ENCODE measurements around the gene CALML3.

The CALML3 gene

GRCh38 chr10:5546891-5547680, 22.3 kb downstream of the CALML3 start:
- H3K9ac ChIP-seq (ENCODE audit: low read depth, low read length): no peak overlapping the region
- H3K9me3 ChIP-seq (ENCODE audit: control insufficient read depth, insufficient read depth, low read length): peaks cover 7% of the 10 kb centered on the region
- H3K36me3 ChIP-seq (ENCODE audit: control insufficient read depth, insufficient read depth, low read length): no peaks in the 10 kb centered on the region
- no peak overlapping the region for H3K4me3 ChIP-seq (ENCODE audit: low read depth, low read length)
- H3K27ac ChIP-seq (ENCODE audit: low read depth, low read length): no peak overlapping the region
- no peaks in the 10 kb centered on the region for H3K27me3 ChIP-seq (ENCODE audit: control insufficient read depth, insufficient read depth, low read length)
- H3K4me1 ChIP-seq (ENCODE audit: control insufficient read depth, insufficient read depth, low read length): no peaks in the 10 kb centered on the region

- Histone ChIP-seq H3K9ac (ENCODE audit: low read depth, low read length) (no peak overlapping the region), H3K27me3 (ENCODE audit: control insufficient read depth, insufficient read depth, low read length) (no peaks in the 10 kb centered on the region), H3K9me3 (ENCODE audit: control insufficient read depth, insufficient read depth, low read length) (peaks cover 4% of the 10 kb centered on the region; the same call in 1 of the 2 replicates), H3K36me3 (ENCODE audit: control insufficient read depth, insufficient read depth, low read length) (no peaks in the 10 kb centered on the region), H3K4me3 (ENCODE audit: low read depth, low read length) (no peak overlapping the region), H3K4me1 (ENCODE audit: control insufficient read depth, insufficient read depth, low read length) (no peaks in the 10 kb centered on the region), H3K27ac (ENCODE audit: low read depth, low read length) (no peak overlapping the region)
Measured at GRCh38 chr10:5547681-5547930, 22.8 kb downstream of the CALML3 start.

DNA sequence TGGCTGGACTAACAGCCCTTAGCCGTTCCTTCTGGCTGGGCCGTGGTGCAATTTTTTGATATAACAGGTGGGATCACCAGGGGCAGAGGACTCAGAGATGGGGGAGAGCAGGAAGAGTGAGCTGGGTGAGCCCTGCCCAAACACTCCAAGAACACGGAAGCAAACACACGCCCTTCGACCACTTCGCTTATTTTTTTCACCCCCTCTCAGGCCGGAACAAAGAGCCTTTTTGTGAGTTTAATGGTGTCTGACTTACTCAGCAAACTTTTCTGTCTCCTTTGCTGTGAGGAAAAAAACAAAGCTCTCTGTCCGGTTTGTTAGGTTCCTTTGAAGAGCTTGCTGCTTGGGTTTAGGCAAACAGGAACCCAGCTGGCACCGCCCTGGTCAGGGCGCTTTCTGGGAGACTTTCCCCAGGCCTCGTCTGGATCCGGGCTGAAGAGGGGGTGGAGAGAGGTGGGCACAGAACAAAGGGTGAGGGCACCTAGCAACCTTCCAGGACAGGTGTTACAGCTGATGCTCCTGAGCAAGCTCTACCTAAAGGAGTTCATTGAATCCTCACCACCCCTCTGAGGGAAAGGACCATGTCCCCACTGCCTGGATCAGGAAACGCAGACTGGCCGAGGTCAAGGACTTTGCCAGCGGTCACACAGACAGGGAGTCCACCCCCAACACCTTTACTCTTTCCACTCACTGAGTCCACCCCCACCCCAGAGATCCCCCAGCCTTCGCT, 23.3 kb downstream of the CALML3 start:
- Histone ChIP-seq H3K9ac (ENCODE audit: low read depth, low read length) (no peak overlapping the region), H3K4me3 (ENCODE audit: low read depth, low read length) (no peak overlapping the region), H3K27me3 (ENCODE audit: control insufficient read depth, insufficient read depth, low read length) (no peaks in the 10 kb centered on the region), H3K4me1 (ENCODE audit: control insufficient read depth, insufficient read depth, low read length) (no peaks in the 10 kb centered on the region), H3K9me3 (ENCODE audit: control insufficient read depth, insufficient read depth, low read length) (peaks cover 4% of the 10 kb centered on the region; the same call in 1 of the 2 replicates), H3K27ac (ENCODE audit: low read depth, low read length) (no peak overlapping the region), H3K36me3 (ENCODE audit: control insufficient read depth, insufficient read depth, low read length) (no peaks in the 10 kb centered on the region)

GRCh38 chr10:5549462-5550249, 24.9 kb downstream of the CALML3 start:
- H3K27ac ChIP-seq (ENCODE audit: low read depth, low read length): no peak overlapping the region
- H3K36me3 ChIP-seq (ENCODE audit: control insufficient read depth, insufficient read depth, low read length): no peaks in the 10 kb centered on the region
- H3K4me3 ChIP-seq (ENCODE audit: low read depth, low read length): no peak overlapping the region
- no peak overlapping the region for H3K9ac ChIP-seq (ENCODE audit: low read depth, low read length)
- no peaks in the 10 kb centered on the region for H3K4me1 ChIP-seq (ENCODE audit: control insufficient read depth, insufficient read depth, low read length)
- no peaks in the 10 kb centered on the region for H3K9me3 ChIP-seq (ENCODE audit: control insufficient read depth, insufficient read depth, low read length)
- H3K27me3 ChIP-seq (ENCODE audit: control insufficient read depth, insufficient read depth, low read length): no peaks in the 10 kb centered on the region

DNA sequence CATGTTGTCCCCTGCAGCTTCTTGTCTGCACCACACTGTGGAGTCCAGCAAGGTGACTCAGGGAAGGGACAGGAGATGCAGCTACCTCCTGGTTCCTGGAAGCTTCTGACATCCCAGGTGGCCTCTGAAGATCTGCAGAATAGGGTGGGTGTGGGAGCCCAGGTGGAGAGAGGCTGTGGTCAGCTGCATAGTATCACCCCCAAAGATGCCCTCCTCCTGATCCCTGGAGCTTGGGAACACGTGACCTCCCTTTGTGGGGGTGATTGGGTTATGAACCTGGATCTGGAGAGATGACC, 25.4 kb downstream of the CALML3 start:
- no peaks in the 10 kb centered on the region for H3K36me3 ChIP-seq (ENCODE audit: control insufficient read depth, insufficient read depth, low read length)
- H3K27me3 ChIP-seq (ENCODE audit: control insufficient read depth, insufficient read depth, low read length): no peaks in the 10 kb centered on the region
- no peak overlapping the region for H3K4me3 ChIP-seq (ENCODE audit: low read depth, low read length)
- H3K9me3 ChIP-seq (ENCODE audit: control insufficient read depth, insufficient read depth, low read length): no peaks in the 10 kb centered on the region
- H3K4me1 ChIP-seq (ENCODE audit: control insufficient read depth, insufficient read depth, low read length): no peaks in the 10 kb centered on the region
- no peak overlapping the region for H3K27ac ChIP-seq (ENCODE audit: low read depth, low read length)
- H3K9ac ChIP-seq (ENCODE audit: low read depth, low read length): no peak overlapping the region

DNA sequence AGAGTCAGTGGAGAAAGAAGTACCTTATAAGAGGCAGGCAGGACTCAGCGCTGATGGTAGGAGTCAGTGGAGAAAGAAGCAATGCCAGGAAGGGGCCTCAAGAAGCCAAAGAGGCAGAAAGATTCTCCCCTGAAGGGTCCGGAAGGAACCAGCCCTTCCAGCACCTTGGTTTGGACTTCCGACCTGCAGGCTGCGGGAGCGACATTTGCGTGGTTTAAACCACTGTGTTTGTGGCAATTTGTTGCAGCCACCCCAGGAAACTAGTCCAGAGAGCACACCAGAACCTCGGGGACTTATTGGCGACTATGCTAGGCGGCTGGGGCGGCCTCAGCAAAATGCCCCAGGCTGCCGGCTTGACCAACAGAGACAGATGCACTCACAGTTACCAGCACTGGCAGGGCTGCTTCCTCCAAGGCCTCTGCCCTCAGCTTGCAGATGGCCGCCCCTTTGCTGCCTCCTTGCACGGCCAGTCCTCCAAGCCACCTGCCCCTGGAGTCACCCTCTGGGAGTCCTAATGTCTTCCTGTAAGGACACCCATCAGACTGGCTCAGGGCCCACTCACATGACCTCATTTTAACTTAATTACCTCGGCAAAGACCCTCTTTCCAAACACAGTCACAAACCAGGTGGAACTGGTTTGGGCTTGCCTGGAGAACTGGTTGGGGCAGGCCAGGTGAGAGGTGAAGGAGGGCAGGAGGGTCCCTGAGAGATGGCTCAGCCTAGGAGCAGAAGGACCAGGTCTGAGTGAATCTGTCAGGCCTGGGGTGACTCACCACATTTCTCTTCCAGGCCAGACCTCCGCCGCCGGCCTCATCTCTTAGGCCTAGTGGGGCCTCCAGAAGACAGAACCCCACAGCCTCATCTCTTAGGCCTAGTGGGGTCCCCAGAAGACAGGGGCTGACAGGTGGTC, 26.1 kb downstream of the CALML3 start:
- Histone ChIP-seq H3K4me3 (ENCODE audit: low read depth, low read length) (no peak overlapping the region), H3K36me3 (ENCODE audit: control insufficient read depth, insufficient read depth, low read length) (no peaks in the 10 kb centered on the region), H3K4me1 (ENCODE audit: control insufficient read depth, insufficient read depth, low read length) (no peaks in the 10 kb centered on the region), H3K9ac (ENCODE audit: low read depth, low read length) (no peak overlapping the region), H3K9me3 (ENCODE audit: control insufficient read depth, insufficient read depth, low read length) (no peaks in the 10 kb centered on the region), H3K27me3 (ENCODE audit: control insufficient read depth, insufficient read depth, low read length) (no peaks in the 10 kb centered on the region), H3K27ac (ENCODE audit: low read depth, low read length) (no peak overlapping the region)

DNA sequence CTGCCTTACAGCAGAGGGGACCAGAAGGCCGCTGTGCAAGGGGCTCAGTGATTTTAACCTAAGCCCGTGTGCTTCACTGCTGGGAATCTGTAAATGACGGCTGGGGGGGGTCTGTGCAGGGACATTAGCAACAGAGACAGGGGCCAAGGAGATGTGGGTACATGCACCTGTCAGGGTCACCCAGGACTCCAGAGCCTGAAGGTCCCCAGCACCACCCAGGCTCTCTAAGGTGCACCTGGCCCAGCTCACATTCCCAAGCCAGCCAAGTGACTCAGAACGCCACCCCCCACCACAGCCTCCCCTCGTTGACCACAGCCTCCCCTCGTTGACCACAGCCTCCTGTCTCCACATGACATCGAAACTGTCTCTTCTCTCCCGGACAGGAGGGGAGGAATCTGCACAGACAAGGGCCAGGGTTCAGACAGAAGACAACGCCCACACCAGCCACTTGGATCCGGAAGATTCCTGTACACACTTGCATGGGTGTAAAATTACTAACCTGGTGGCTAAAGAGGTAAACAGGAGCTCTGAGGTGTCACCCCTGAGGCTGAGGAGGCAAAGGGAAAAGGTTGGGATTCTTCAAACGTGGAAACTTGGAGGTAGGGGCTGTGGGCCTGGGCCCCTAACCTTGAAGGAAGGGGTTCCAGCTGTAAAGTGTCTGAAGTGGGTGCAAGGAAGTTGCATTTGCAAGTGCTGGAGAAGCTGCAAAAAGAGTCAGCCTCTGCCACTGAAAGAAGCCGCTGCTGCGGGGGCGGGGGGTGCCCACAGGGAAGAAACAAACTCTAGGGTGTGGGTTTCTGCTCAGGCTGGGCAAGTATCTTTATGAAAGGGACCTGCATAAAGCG, 27.0 kb downstream of the CALML3 start:
- Histone ChIP-seq H3K27ac (ENCODE audit: low read depth, low read length) (no peak overlapping the region), H3K9me3 (ENCODE audit: control insufficient read depth, insufficient read depth, low read length) (no peaks in the 10 kb centered on the region), H3K4me1 (ENCODE audit: control insufficient read depth, insufficient read depth, low read length) (no peaks in the 10 kb centered on the region)

GRCh38 chr10:5552376-5553321, 27.9 kb downstream of the CALML3 start:
- Histone ChIP-seq H3K9me3 (ENCODE audit: control insufficient read depth, insufficient read depth, low read length) (no peaks in the 10 kb centered on the region), H3K9ac (ENCODE audit: low read depth, low read length) (no peak overlapping the region), H3K4me1 (ENCODE audit: control insufficient read depth, insufficient read depth, low read length) (no peaks in the 10 kb centered on the region), H3K27me3 (ENCODE audit: control insufficient read depth, insufficient read depth, low read length) (no peaks in the 10 kb centered on the region), H3K27ac (ENCODE audit: low read depth, low read length) (no peak overlapping the region), H3K36me3 (ENCODE audit: control insufficient read depth, insufficient read depth, low read length) (no peaks in the 10 kb centered on the region), H3K4me3 (ENCODE audit: low read depth, low read length) (no peak overlapping the region)

More for the DNA sequence above, 27.0 kb downstream of the CALML3 start:
- Histone ChIP-seq H3K4me3 (ENCODE audit: low read depth, low read length) (no peak overlapping the region), H3K9ac (ENCODE audit: low read depth, low read length) (no peak overlapping the region), H3K27me3 (ENCODE audit: control insufficient read depth, insufficient read depth, low read length) (no peaks in the 10 kb centered on the region), H3K36me3 (ENCODE audit: control insufficient read depth, insufficient read depth, low read length) (no peaks in the 10 kb centered on the region)

GRCh38 chr10:5553400-5554170, 28.8 kb downstream of the CALML3 start:
- Histone ChIP-seq H3K9me3 (ENCODE audit: control insufficient read depth, insufficient read depth, low read length) (no peaks in the 10 kb centered on the region), H3K27ac (ENCODE audit: low read depth, low read length) (no peak overlapping the region), H3K9ac (ENCODE audit: low read depth, low read length) (no peak overlapping the region), H3K36me3 (ENCODE audit: control insufficient read depth, insufficient read depth, low read length) (no peaks in the 10 kb centered on the region), H3K4me3 (ENCODE audit: low read depth, low read length) (no peak overlapping the region), H3K27me3 (ENCODE audit: control insufficient read depth, insufficient read depth, low read length) (no peaks in the 10 kb centered on the region), H3K4me1 (ENCODE audit: control insufficient read depth, insufficient read depth, low read length) (no peaks in the 10 kb centered on the region)
